ENCODE data around the gene DDX25. TPM values are rescaled to one million over a fixed set of nuclear protein-coding genes. Genes with fewer than 3 reads are reported as not detected.

Gene DDX25
- total RNA-seq, 2 donors from 2014 or later, result not detected

- DNase-seq (ENCODE audit: low spot score), result no peak
- intact Hi-C loops (cut with DNase I), result no loop called here
Observed at GRCh38 chr11:125958872-125959400, 54.6 kb downstream of the DDX25 start.

GRCh38 chr11:125959511-125959910 lies 55.2 kb downstream of the DDX25 start:
- intact Hi-C loops (cut with DNase I), result no loop called here
- DNase-seq (ENCODE audit: low spot score), result no peak

- DNase-seq (ENCODE audit: low spot score), result no peak
- intact Hi-C loops (cut with DNase I), result no loop called here
Observed at GRCh38 chr11:125959931-125960330, 55.6 kb downstream of the DDX25 start.

- intact Hi-C loops (cut with DNase I), result no loop called here
- DNase-seq (ENCODE audit: low spot score), result no peak
Observed at GRCh38 chr11:125960771-125961170, 56.5 kb downstream of the DDX25 start.

GRCh38 chr11:125967515-125967914 lies 63.2 kb downstream of the DDX25 start:
- no peak for DNase-seq (ENCODE audit: low spot score)
- intact Hi-C loops (cut with DNase I), result no loop called here

- intact Hi-C loops (cut with DNase I), result no loop called here
- DNase-seq (ENCODE audit: low spot score), result no peak
Observed at GRCh38 chr11:125968354-125968753, 64.0 kb downstream of the DDX25 start.

- no peak for DNase-seq (ENCODE audit: low spot score)
- intact Hi-C loops (cut with DNase I), result no loop called here
Observed at GRCh38 chr11:125971618-125972017, 67.3 kb downstream of the DDX25 start.

GRCh38 chr11:125974284-125974683 lies 70.0 kb downstream of the DDX25 start:
- intact Hi-C loops (cut with DNase I), result no loop called here
- no peak for DNase-seq (ENCODE audit: low spot score)

GRCh38 chr11:125975634-125976033 lies 71.3 kb downstream of the DDX25 start:
- intact Hi-C loops (cut with DNase I), result no loop called here
- DNase-seq (ENCODE audit: low spot score), result no peak

GRCh38 chr11:125976156-125976555 lies 71.8 kb downstream of the DDX25 start:
- intact Hi-C loops (cut with DNase I), result no loop called here
- DNase-seq (ENCODE audit: low spot score), result no peak

GRCh38 chr11:125977333-125977732 lies 73.0 kb downstream of the DDX25 start:
- intact Hi-C loops (cut with DNase I), result no loop called here
- no peak for DNase-seq (ENCODE audit: low spot score)

GRCh38 chr11:125978181-125978716 lies 73.9 kb downstream of the DDX25 start:
- intact Hi-C loops (cut with DNase I), result no loop called here
- DNase-seq (ENCODE audit: low spot score), result no peak

Other genes starting within 250 kb of the DDX25 start
- gene ACRV1, start 223.7 kb upstream of the DDX25 start, total RNA-seq, result not detected
- gene PATE1, start 158.2 kb upstream of the DDX25 start, total RNA-seq, result not detected
- gene PATE2, start 125.7 kb upstream of the DDX25 start, total RNA-seq, result under 1 TPM in 1 of 2 donors, not detected in 1; 0.79 TPM
- gene PATE3, start 116.4 kb upstream of the DDX25 start, total RNA-seq, result not detected
- gene PATE4, start 71.2 kb upstream of the DDX25 start, total RNA-seq, result not detected
- 1 to 10 TPM; 3.7 to 5.0 TPM for gene HYLS1, start 16.8 kb upstream of the DDX25 start, total RNA-seq
- gene PUS3, start 1.3 kb upstream of the DDX25 start, total RNA-seq, result 1 to 10 TPM; 7.1 to 9.1 TPM
- gene VSIG10L2, start 41.5 kb downstream of the DDX25 start, total RNA-seq, result under 1 TPM in 1 of 2 donors, not detected in 1; 0.14 TPM
- gene CDON, start 158.4 kb downstream of the DDX25 start, total RNA-seq, result 10 to 100 TPM; 11.2 to 31.3 TPM

All from posterior vena cava (tissue), 2 donors.